H1 (cell line): ENCODE measurements around the gene FAM9C. TPM values are rescaled to one million over a fixed set of nuclear protein-coding genes. Genes with fewer than 3 reads are reported as not detected.

Source experiments
- CTCF ChIA-PET: fragments of 300-600 bp; sonication (Branson Sonifier 250); formaldehyde crosslinking; loops from one replicate; lab custom pipeline; 2021; ENCODE audit not compliant: partially characterized antibody; lab: Charles Lee
- POLR2A ChIA-PET: fragments of 300-600 bp; sonication (Branson Sonifier 250); formaldehyde crosslinking; loops from one replicate; lab custom pipeline; 2021; ENCODE audit warnings: inconsistent platforms; ENCODE audit not compliant: partially characterized antibody; lab: Charles Lee
- DNase-seq, 2 experiments: peaks; one replicate each; pipeline versions ENCODE4 v3.0.0 to v3.0.0-alpha.2; 2010 to 2022; ENCODE audit warnings: low spot score in 2 of 2, low read depth in 1 of 2, mixed read lengths in 1 of 2
- FAIRE-seq: peaks from 2 replicates; lab custom pipeline; 2011; peaks lifted over from hg19 to GRCh38; lab: Jason Lieb, UNC
- H2AFZ ChIP-seq: 2 replicates; pipeline ENCODE4 v1.8.1; 2012; ENCODE audit warnings: low read length, inconsistent platforms
- H2AK5ac ChIP-seq: 2 replicates; pipeline ENCODE4 v1.6.1; 2013; ENCODE audit warnings: low read depth, low read length
- H2BK120ac ChIP-seq: replicated peaks from 2 replicates; pipeline ENCODE3; 2013; ENCODE audit warnings: low read depth, low read length, inconsistent platforms
- H2BK12ac ChIP-seq: 2 replicates; pipeline ENCODE4 v1.6.1; 2013; ENCODE audit warnings: low read depth, low read length
- H2BK15ac ChIP-seq: 2 replicates; pipeline ENCODE4 v1.6.1; 2013; ENCODE audit warnings: low read length
- H2BK20ac ChIP-seq: 2 replicates; pipeline ENCODE4 v1.6.1; 2013; ENCODE audit warnings: low read length
- H2BK5ac ChIP-seq: 2 replicates; pipeline ENCODE4 v1.6.1; 2013; ENCODE audit warnings: low read depth, low read length
- H3K14ac ChIP-seq: 2 replicates; pipeline ENCODE4 v1.6.1; 2013; ENCODE audit warnings: inconsistent platforms; ENCODE audit not compliant: insufficient read length
- H3K18ac ChIP-seq: 2 replicates; pipeline ENCODE4 v1.6.1; 2013; ENCODE audit warnings: low read length; ENCODE audit errors: extremely low read depth
- H3K23ac ChIP-seq: 2 replicates; pipeline ENCODE4 v1.6.1; 2013; ENCODE audit warnings: inconsistent platforms; ENCODE audit not compliant: insufficient read length
- H3K23me2 ChIP-seq: 2 replicates; pipeline ENCODE4 v1.6.1; 2013; ENCODE audit warnings: low read depth, low read length
- H3K27ac ChIP-seq: 2 replicates; pipeline ENCODE4 v1.6.1; 2011; ENCODE audit warnings: low read depth, low read length, inconsistent platforms
- H3K27me3 ChIP-seq, 4 experiments: replicated peaks in 1 of 4; 1 replicate in 1 of 4; 2 replicates in 3 of 4; pipeline versions ENCODE4 v1.6.1 to v1.8.1; 2011 to 2013; ENCODE audit warnings: low read length in 3 of 4, mild to moderate bottlenecking in 3 of 4, inconsistent platforms in 2 of 4, mixed read lengths in 2 of 4, moderate library complexity in 1 of 4; ENCODE audit not compliant: control insufficient read depth in 3 of 4, insufficient read depth in 3 of 4; ENCODE audit errors: extremely low read depth in 1 of 4
- H3K36me3 ChIP-seq, 4 experiments: 2 replicates each; pipeline versions ENCODE4 v1.6.1 to v1.8.1; 2011 to 2013; ENCODE audit warnings: mild to moderate bottlenecking in 4 of 4, low read length in 3 of 4, moderate library complexity in 2 of 4, control low read depth in 1 of 4, inconsistent platforms in 1 of 4; ENCODE audit not compliant: insufficient read depth in 4 of 4, control insufficient read depth in 2 of 4
- H3K4ac ChIP-seq: replicated peaks from 2 replicates; pipeline ENCODE3; 2013; ENCODE audit warnings: low read length, low read depth, mixed read lengths, inconsistent platforms; ENCODE audit not compliant: insufficient read length
- H3K4me1 ChIP-seq, 4 experiments: replicated peaks in 1 of 4; 1 replicate in 1 of 4; 2 replicates in 3 of 4; pipeline versions ENCODE4 v1.6.1 to v1.8.1; 2011 to 2013; ENCODE audit warnings: low read length in 3 of 4, inconsistent platforms in 2 of 4, mixed read lengths in 1 of 4; ENCODE audit not compliant: insufficient read depth in 4 of 4, control insufficient read depth in 3 of 4
- H3K4me2 ChIP-seq, 2 experiments: 2 replicates each; pipeline versions ENCODE4 v1.6.1 to v1.8.1; 2011 to 2013; ENCODE audit warnings: low read depth in 2 of 2, low read length in 2 of 2, control low read depth in 1 of 2, inconsistent platforms in 1 of 2, mild to moderate bottlenecking in 1 of 2; ENCODE audit not compliant: insufficient read depth in 1 of 2
- H3K4me3 ChIP-seq, 4 experiments: fragments of 200-600, 300-600 bp in 1 of 4; sonication (generic), shearing (Covaris generic), sonication (Bioruptor Twin) in 1 of 4; 2 replicates each; pipeline versions ENCODE4 v1.5.1 to v1.8.1; 2011 to 2016; ENCODE audit warnings: low read length in 4 of 4, low read depth in 3 of 4, control low read depth in 2 of 4, inconsistent platforms in 2 of 4, mild to moderate bottlenecking in 2 of 4, mixed read lengths in 1 of 4, moderate library complexity in 1 of 4; ENCODE audit not compliant: insufficient read depth in 2 of 4; ENCODE audit errors: extremely low read depth in 1 of 4
- H3K56ac ChIP-seq: replicated peaks from 2 replicates; pipeline ENCODE3; 2013; ENCODE audit warnings: low read depth, mild to moderate bottlenecking, mixed read lengths, low read length, inconsistent platforms; ENCODE audit not compliant: insufficient read length
- H3K79me1 ChIP-seq: 2 replicates; pipeline ENCODE4 v1.6.1; 2013; ENCODE audit warnings: low read depth, low read length, control low read depth
- H3K79me2 ChIP-seq, 2 experiments: 2 replicates each; pipeline versions ENCODE4 v1.6.1 to v1.8.1; 2012 to 2013; ENCODE audit warnings: low read length in 2 of 2, mild to moderate bottlenecking in 2 of 2, inconsistent platforms in 1 of 2; ENCODE audit not compliant: insufficient read depth in 2 of 2, control insufficient read depth in 1 of 2
- H3K9ac ChIP-seq, 4 experiments: replicated peaks in 1 of 4; 1 replicate in 1 of 4; 2 replicates in 3 of 4; pipeline versions ENCODE4 v1.6.1 to v1.8.1; 2011 to 2013; ENCODE audit warnings: low read depth in 3 of 4, low read length in 3 of 4, control low read depth in 2 of 4, mild to moderate bottlenecking in 2 of 4, moderate library complexity in 2 of 4, inconsistent platforms in 1 of 4; ENCODE audit errors: extremely low read depth in 1 of 4
- H3K9me3 ChIP-seq, 2 experiments: 2 replicates each; pipeline versions ENCODE4 v1.6.1 to v1.8.1; 2012 to 2013; ENCODE audit warnings: mild to moderate bottlenecking in 2 of 2, moderate library complexity in 2 of 2, control low read depth in 1 of 2, inconsistent platforms in 1 of 2, low read depth in 1 of 2, low read length in 1 of 2, mixed read lengths in 1 of 2; ENCODE audit not compliant: insufficient read depth in 2 of 2
- H4K20me1 ChIP-seq, 2 experiments: replicated peaks in 1 of 2; 2 replicates each; pipeline versions ENCODE3 to v1.8.1; 2011 to 2013; ENCODE audit warnings: inconsistent platforms in 2 of 2, low read length in 2 of 2, mild to moderate bottlenecking in 1 of 2; ENCODE audit not compliant: insufficient read depth in 2 of 2, control insufficient read depth in 1 of 2
- H4K5ac ChIP-seq: 2 replicates; pipeline ENCODE4 v1.6.1; 2013; ENCODE audit warnings: low read length, low read depth, mixed read lengths, inconsistent platforms; ENCODE audit not compliant: insufficient read length
- H4K8ac ChIP-seq: 2 replicates; pipeline ENCODE4 v1.8.0; 2013; ENCODE audit warnings: mild to moderate bottlenecking, moderate library complexity, low read length, inconsistent platforms; ENCODE audit not compliant: insufficient read depth; ENCODE audit errors: extremely low read depth
- H4K91ac ChIP-seq: replicated peaks from 2 replicates; pipeline ENCODE3; 2013; ENCODE audit warnings: low read length, mixed read lengths, inconsistent platforms; ENCODE audit not compliant: insufficient read length
- ASH2L ChIP-seq: fragments of 200-600, 300-600 bp; sonication (generic); IDR thresholded peaks from one replicate; pipeline ENCODE4 v1.7.1; 2017; ENCODE audit warnings: low read length
- BACH1 ChIP-seq: IDR thresholded peaks from 2 replicates; pipeline ENCODE4 v1.6.1; 2012; ENCODE audit warnings: low read length, improper control_type of control experiment
- BCL11A ChIP-seq, 2 experiments: IDR thresholded peaks; one replicate each; pipeline ENCODE4 v1.6.1; 2011; ENCODE audit warnings: low read depth in 2 of 2, low read length in 2 of 2, mild to moderate bottlenecking in 2 of 2
- CTCF ChIP-seq, 3 experiments: IDR thresholded peaks; 1 replicate in 2 of 3; 2 replicates in 1 of 3; pipeline versions ENCODE4 v1.5.1 to v1.6.1; 2011; ENCODE audit warnings: low read length in 3 of 3, mild to moderate bottlenecking in 3 of 3, inconsistent platforms in 2 of 3, low read depth in 1 of 3, moderate library complexity in 1 of 3; ENCODE audit not compliant: insufficient read depth in 1 of 3; ENCODE audit errors: control extremely low read depth in 1 of 3
- EZH2 ChIP-seq: fragments of 200-600 bp; sonication (generic); IDR thresholded peaks from 2 replicates; pipeline ENCODE4 v1.7.1; 2012; ENCODE audit warnings: low read depth, mild to moderate bottlenecking, moderate library complexity, low read length, inconsistent platforms; ENCODE audit not compliant: severe bottlenecking
- GABPA ChIP-seq: IDR thresholded peaks from 2 replicates; pipeline ENCODE4 v1.6.1; 2011; ENCODE audit warnings: mild to moderate bottlenecking, low read length, moderate library complexity, borderline replicate concordance; ENCODE audit not compliant: insufficient read depth
- GTF2F1 ChIP-seq: IDR thresholded peaks from 2 replicates; pipeline ENCODE4 v1.6.1; 2012; ENCODE audit warnings: low read depth, low read length, improper control_type of control experiment, borderline replicate concordance
- POLR2A ChIP-seq, 2 experiments: IDR thresholded peaks; 1 replicate in 1 of 2; 2 replicates in 1 of 2; pipeline ENCODE4 v1.6.1; 2011; ENCODE audit warnings: low read depth in 2 of 2, low read length in 2 of 2, mild to moderate bottlenecking in 2 of 2; ENCODE audit errors: control extremely low read depth in 1 of 2
- RBBP5 ChIP-seq: IDR thresholded peaks from 2 replicates; pipeline ENCODE4 v1.7.1; 2012; ENCODE audit warnings: low read depth, mild to moderate bottlenecking, inconsistent platforms, low read length, moderate library complexity, borderline replicate concordance
- RNF2 ChIP-seq: fragments of 200-900, 300-1000 bp; sonication (generic); IDR thresholded peaks from 2 replicates; pipeline ENCODE4 v1.7.1; 2016; ENCODE audit warnings: borderline replicate concordance, low read depth, mild to moderate bottlenecking, antibody characterized with exemption, low read length; ENCODE audit not compliant: poor library complexity, severe bottlenecking; ENCODE audit errors: missing control alignments
- SIN3A ChIP-seq, 2 experiments: IDR thresholded peaks in 1 of 2; conservative IDR thresholded peaks in 1 of 2; 2 replicates each; pipeline ENCODE4 v1.6.1; 2011 to 2012; ENCODE audit warnings: low read length in 2 of 2, improper control_type of control experiment in 1 of 2, low read depth in 1 of 2, mild to moderate bottlenecking in 1 of 2
- TAF1 ChIP-seq: IDR thresholded peaks from 2 replicates; pipeline ENCODE4 v1.6.1; 2011; ENCODE audit warnings: mild to moderate bottlenecking, low read depth, low read length
- WGBS, 2 experiments: shearing (Covaris generic) in 1 of 2; methylation state at CpG; one replicate each; pipeline versions ENCODE4 v1.1.6 to v1.1.7; 2013 to 2015; ENCODE audit warnings: low lambda C conversion rate in 2 of 2, mixed read lengths in 2 of 2, inconsistent platforms in 1 of 2, low coverage in 1 of 2, missing lambda C conversion rate in 1 of 2; ENCODE audit not compliant: insufficient replicate concordance in 2 of 2, insufficient coverage in 1 of 2, insufficient read length in 1 of 2; ENCODE audit errors: extremely low coverage in 1 of 2, missing lambda C conversion rate in 1 of 2; 5-methylcytosine and 5-hydroxymethylcytosine counted together
- polyA plus RNA-seq, 7 experiments: library from polyadenylated mRNA; depleted of rRNA in 3 of 7; stranded (reverse) in 5 of 7; unstranded in 2 of 7; fragments of >200 nt in 5 of 7; fragments of 200-250 nt in 2 of 7; gene quantifications; 1 replicate in 5 of 7; 2 replicates in 1 of 7; 4 replicates in 1 of 7; pipeline versions ENCODE4 v1.2.1 to v1.2.3, GENCODE V29; 2011 to 2013; ENCODE audit warnings: missing spikeins in 2 of 7, mixed read lengths in 2 of 7
- total RNA-seq: library from RNA; stranded (reverse); fragmentation: NEBNext Ultra II Directional; extraction: Animal tissue kit (Norgen Biotek cat#: 25700); gene quantifications from 2 replicates; pipeline ENCODE4 v1.2.1, GENCODE V29; 2021

The FAM9C gene
- total and polyA plus RNA-seq, 2 of the 8 experiments (the other 6 are each of a cell fraction or from before 2014, with no cell fraction given) = not detected

- no peak overlapping the region for H3K9ac ChIP-seq
These were observed 23.4 kb upstream of the FAM9C start for GRCh38 chrX:13067773-13068172.

More at GRCh38 chrX:13067773-13068172, 23.4 kb upstream of the FAM9C start:
- CTCF ChIA-PET = interaction anchor here (1.4 kb wide), 1 partner anchor 20 kb away, joined by 3 read pairs; no protein-coding TSS in a partner anchor
- Histone ChIP-seq H3K14ac (no peak overlapping the region), H3K4me2 (no peak overlapping the region), H3K27ac (no peak overlapping the region), H3K4me3 (no peak overlapping the region), H3K56ac (no peak overlapping the region), H3K9me3 (no peaks in the 10 kb centered on the region), H3K79me2 (no peaks in the 10 kb centered on the region), H2BK5ac (no peak overlapping the region), H2BK120ac (no peak overlapping the region), H3K79me1 (no peaks in the 10 kb centered on the region), H3K4me1 (no peaks in the 10 kb centered on the region), H3K23me2 (no peaks in the 10 kb centered on the region), H3K18ac (no peak overlapping the region), H3K4ac (no peak overlapping the region), H4K8ac (no peak overlapping the region), H2BK12ac (no peak overlapping the region), H4K20me1 (no peaks in the 10 kb centered on the region), H2BK15ac (no peak overlapping the region), H3K23ac (no peak overlapping the region), H4K5ac (no peak overlapping the region), H3K36me3 (no peaks in the 10 kb centered on the region), H2BK20ac (no peak overlapping the region), H3K27me3 (no peaks in the 10 kb centered on the region), H2AFZ (no peak overlapping the region), H2AK5ac (no peak overlapping the region), H4K91ac (no peak overlapping the region)
- WGBS, 2 experiments = 75% methylated on average over 1 of the region's 1 CpG; no CpG with 5 or more reads in 1 of the 2 experiments
- TF ChIP-seq POLR2A (IDR thresholded peaks at IDR 0.05; ENCODE audit: control extremely low read depth in 1 of 2, low read depth in 2 of 2, low read length in 2 of 2) = no peak
- TF ChIP-seq BCL11A (IDR thresholded peaks at IDR 0.05; ENCODE audit: low read depth in 2 of 2, low read length in 2 of 2) = no peak
- TF ChIP-seq SIN3A (conservative IDR thresholded peaks at IDR 0.05 in 1 of 2, IDR thresholded peaks at IDR 0.05 in 1 of 2; ENCODE audit: low read depth in 1 of 2, low read length in 2 of 2) = no peak
- no peak for TF ChIP-seq BACH1
- TF ChIP-seq EZH2 = no peak
- TF ChIP-seq TAF1 = no peak
- TF ChIP-seq CTCF (IDR thresholded peaks at IDR 0.05; ENCODE audit: control extremely low read depth in 1 of 3, insufficient read depth in 1 of 3, low read depth in 1 of 3, low read length in 3 of 3) = no peak
- TF ChIP-seq RNF2 = no peak
- TF ChIP-seq GTF2F1 = no peak
- no peak for TF ChIP-seq RBBP5
- no peak for TF ChIP-seq GABPA
- no peak for TF ChIP-seq ASH2L
- POLR2A ChIA-PET = no interaction called here
- DNase-seq (no peak), FAIRE-seq (no peak)
